ENCODE measurements around the gene MINDY4.
"Not testable (repeated sequence)": the region's sequence is repeated elsewhere in the genome, so short reads cannot be mapped to it uniquely, and the experiment has no call there.

Gene MINDY4

DNA sequence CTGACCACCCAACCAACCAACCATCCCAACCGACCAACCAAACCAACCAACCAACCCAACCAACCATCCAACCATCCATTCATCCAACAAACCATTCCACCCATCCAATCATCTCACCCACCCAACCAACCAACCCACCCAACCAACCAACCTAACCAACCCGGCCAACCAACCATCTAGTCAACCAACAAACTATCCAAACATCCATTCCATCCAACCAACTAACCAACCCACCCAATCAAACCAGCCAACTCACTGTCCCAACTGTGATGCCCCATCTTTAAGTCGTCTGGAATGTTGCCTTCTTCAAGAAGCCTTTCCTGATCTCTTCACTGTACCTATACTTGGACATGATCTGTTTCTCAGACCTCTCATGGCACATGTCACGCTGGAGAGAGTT, 31.6 kb downstream of the MINDY4 start:
- FAIRE-seq = no peak
- no peak for DNase-seq (ENCODE audit: low spot score)

GRCh38 chr7:30804078-30804661, 33.0 kb downstream of the MINDY4 start:
- DNase-seq (ENCODE audit: low spot score) (peak; percentile 40), FAIRE-seq (no peak)

- FAIRE-seq = peak; percentile 32
- DNase-seq (ENCODE audit: low spot score) = no peak
Observed at GRCh38 chr7:30805081-30805691, 34.0 kb downstream of the MINDY4 start.

DNA sequence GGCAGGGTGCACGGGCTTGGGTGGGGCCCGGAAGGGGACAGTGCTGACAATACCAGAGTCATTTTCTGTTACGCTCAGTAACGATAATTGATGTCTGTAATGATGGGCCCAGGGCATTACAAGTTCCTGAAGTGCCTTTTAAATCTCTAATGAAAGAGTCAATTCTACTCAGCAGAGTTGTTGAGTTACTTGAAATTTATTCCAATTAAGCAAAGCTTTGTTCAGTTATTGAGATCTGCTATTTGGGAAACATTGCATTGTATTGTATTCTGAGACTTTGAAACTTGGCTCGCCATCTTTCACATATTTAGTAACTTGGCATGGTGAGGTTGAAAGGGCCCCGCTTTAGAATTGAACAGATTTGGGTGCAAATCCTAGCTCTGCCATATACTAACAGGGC, 34.7 kb downstream of the MINDY4 start:
- FAIRE-seq (no peak), DNase-seq (ENCODE audit: low spot score) (no peak)

- DNase-seq (ENCODE audit: low spot score); FAIRE-seq: not testable (repeated sequence)
Observed at GRCh38 chr7:30807477-30807876, 36.3 kb downstream of the MINDY4 start.

- not testable (repeated sequence) for DNase-seq (ENCODE audit: low spot score); FAIRE-seq
Observed at GRCh38 chr7:30807941-30808340, 36.7 kb downstream of the MINDY4 start.

DNA sequence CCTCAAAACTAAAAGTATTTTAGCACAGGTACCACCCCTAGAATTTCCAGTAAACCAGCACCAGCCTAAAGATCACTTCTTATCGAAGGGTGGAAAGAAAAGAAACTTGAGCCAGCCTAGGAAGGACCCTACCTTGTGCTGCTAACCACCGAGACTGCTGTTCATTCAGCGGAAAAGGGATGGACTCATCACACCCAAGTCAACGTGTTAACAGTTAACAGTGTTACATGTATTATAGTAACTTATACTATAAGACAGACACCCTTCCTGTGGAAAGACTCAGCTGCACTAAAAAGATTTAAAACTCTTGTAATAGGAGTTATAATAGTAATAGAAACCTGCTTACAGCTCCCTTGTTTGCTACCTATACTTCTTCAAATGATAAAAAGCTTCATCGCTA, 39.8 kb downstream of the MINDY4 start:
- FAIRE-seq (no peak), DNase-seq (ENCODE audit: low spot score) (no peak)

- DNase-seq (ENCODE audit: low spot score) (no peak), FAIRE-seq (no peak)
Observed at GRCh38 chr7:30812676-30813075, 41.5 kb downstream of the MINDY4 start.

DNA sequence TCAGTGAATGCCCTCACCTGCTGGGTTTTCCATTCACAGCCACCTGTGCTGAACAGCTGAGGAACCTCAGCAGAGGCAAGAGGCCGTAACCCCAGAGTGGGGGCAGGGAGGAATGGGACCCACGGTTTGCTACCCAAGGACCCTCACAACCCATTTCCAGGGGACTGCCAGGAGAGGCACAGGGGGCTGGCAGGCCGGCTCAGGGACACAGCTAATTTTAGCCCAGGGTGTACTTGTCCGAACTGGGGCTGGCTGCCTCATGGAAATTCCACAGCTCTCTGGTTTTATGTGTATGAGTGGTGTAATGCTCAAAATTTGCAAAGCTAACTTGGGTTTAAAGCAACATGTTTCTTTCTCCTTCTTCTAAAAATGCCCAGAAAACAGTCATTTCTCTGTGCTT, 42.2 kb downstream of the MINDY4 start:
- no peak for FAIRE-seq

GRCh38 chr7:30814700-30815387, 43.6 kb downstream of the MINDY4 start:
- FAIRE-seq = no peak
- no peak for DNase-seq (ENCODE audit: low spot score)

More for the DNA sequence above, 42.2 kb downstream of the MINDY4 start:
- DNase-seq (ENCODE audit: low spot score) = no peak

GRCh38 chr7:30815388-30815854, 44.2 kb downstream of the MINDY4 start:
- FAIRE-seq = peak; percentile 79
- DNase-seq (ENCODE audit: low spot score) = no peak

DNA sequence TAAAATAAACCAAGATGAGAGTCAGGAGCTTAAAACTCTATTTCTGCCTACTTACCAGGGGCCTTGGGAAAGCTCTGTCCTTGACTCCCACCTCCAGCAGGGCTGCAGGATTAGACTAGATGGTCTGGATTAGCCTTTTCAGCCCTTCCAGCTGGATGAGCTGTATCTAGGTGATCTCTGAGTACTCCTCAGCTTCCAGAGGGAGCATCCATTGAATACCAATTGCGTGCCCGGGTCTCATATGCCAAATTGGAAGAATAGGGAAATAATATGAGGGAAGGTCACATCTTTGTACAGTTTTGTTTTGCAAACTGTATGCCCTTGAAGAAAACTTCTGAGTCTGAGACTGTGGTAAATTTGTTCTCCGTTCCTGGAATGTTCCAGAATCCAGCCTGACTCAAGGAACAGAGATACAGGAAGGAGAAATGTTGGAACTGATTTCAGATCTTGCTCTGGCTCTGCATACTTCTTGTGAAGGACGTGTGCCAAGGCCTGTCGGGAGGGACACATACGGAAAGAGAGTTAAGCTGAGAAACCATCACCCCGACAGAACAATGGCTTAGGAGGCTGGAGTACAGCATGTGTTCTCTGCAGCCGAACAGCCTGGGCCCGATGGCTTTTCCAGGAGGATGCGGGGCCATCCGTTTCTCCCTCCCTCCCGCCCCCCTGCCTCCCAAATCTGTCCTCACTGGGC, 44.9 kb downstream of the MINDY4 start:
- DNase-seq (ENCODE audit: low spot score) (no peak), FAIRE-seq (no peak)

- DNase-seq (ENCODE audit: low spot score) (no peak), FAIRE-seq (no peak)
Observed at GRCh38 chr7:30816645-30817370, 45.6 kb downstream of the MINDY4 start.

- no peak for FAIRE-seq
- no peak for DNase-seq (ENCODE audit: low spot score)
Observed at GRCh38 chr7:30817371-30817767, 46.2 kb downstream of the MINDY4 start.

DNA sequence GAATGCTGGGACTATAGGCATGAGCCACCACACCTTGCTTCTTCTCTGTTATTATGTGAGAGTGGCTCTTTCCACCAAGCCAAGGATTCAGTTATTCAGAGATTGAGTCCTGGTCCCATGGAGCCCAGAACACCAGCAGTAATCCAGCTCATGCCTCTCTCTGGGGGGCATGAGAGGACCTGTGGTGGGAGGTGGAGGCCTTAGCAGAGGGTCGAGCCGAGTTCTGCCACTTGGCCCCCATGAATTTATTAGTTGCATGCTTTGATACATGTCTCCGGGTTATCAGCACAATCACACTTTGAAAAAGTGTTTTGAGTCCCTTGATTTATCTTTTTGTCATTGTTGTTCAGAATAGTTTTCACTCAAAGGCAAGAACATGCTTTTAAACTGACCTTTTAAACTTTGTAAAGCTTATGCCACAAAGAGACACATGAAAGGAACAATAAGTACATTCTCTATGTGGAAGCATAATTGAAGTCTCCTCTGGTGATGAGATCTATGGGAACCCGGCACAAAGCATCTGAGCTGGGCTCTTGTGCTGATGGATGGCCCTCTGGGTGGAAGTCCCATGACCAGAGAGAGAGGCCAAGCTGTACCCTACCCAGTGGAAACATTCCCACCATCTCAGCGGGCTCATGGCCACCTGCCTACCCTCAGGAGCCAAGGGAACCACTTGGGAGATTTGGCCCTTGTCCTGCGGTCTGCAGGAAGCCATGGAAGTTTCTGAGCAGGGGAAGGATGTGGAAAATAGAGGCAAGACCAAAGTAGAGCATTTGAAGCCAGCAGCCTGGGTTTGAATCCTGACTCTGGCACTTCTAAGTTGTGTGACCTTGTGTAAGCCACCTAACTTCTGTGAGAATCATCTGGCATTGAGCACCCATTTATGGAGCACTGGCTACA, 53.9 kb downstream of the MINDY4 start:
- no peak for FAIRE-seq

DNA sequence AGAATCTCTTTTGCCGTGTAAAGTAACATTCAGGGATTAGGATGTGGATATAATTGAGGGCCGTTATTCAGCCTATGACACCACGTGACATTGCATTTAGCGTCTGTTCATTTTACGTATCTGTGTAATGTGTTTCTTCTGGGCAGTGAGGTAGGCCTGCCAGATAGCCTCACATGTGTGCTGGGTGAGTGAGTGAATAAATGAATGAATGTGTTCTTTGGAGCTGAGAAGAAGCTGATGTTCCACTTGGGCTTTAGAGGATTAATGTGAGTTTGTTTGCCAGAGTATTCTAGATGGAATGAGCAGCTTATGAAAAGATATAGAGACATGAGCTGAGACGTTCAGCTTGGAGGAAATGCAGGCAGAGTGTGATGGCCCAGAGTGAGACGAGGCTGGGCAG, 55.0 kb downstream of the MINDY4 start:
- FAIRE-seq (peak; percentile 42), DNase-seq (ENCODE audit: low spot score) (no peak)

More for the DNA sequence above, 53.9 kb downstream of the MINDY4 start:
- no peak for DNase-seq (ENCODE audit: low spot score)

DNA sequence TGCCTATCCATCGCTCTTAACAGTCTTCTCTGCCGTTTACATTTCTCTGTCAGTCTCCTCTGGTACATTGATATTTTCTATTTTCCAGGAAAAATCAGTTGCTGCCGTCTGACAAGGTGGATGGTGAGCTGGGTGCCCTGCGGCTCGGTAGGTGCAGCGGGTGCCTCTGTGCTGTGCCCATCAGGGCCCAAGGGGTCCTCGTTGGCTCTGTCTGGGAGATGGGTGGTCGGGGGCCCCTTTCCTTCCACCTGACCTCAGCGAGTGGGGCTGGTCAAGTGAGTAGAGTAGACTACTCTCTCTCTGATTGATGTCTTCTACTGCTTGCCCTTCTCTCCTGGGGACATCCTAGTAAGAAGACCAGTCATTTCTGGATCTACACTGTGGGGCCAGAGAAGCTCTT, 57.4 kb downstream of the MINDY4 start:
- FAIRE-seq (no peak), DNase-seq (ENCODE audit: low spot score) (no peak)

- no peak for DNase-seq (ENCODE audit: low spot score)
- FAIRE-seq = no peak
Observed at GRCh38 chr7:30829471-30829870, 58.3 kb downstream of the MINDY4 start.

GRCh38 chr7:30831227-30831626, 60.0 kb downstream of the MINDY4 start:
- FAIRE-seq (no peak), DNase-seq (ENCODE audit: low spot score) (no peak)

DNA sequence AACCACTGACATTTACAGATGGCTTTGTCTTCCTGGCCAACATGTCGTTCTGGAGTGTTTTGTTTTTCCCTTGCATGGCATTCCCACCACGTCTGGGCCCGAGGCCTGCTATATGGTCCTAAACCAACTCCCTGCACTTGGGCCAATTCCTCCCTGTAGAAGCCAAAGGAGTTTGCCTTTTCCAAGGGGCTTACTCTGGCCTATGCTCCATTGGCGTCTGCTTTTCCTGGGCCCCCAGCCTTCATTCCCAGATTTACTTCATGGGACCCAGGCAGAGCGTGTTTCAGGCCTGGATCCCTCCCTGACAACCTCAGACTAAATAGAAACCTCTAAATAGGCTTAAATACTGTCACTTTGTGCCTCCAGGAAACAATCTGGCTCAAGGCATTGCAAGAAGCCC, 60.7 kb downstream of the MINDY4 start:
- no peak for FAIRE-seq

More for the DNA sequence above, 60.7 kb downstream of the MINDY4 start:
- DNase-seq (ENCODE audit: low spot score) = no peak

All from urothelium cell line (cell line).